Measurements from ENCODE around the gene SH3GL3. TPM values are rescaled to one million over a fixed set of nuclear protein-coding genes. Genes with fewer than 3 reads are reported as not detected.

SH3GL3 gene
- total RNA-seq, 1 donor from 2014 or later: 0.92 TPM

GRCh38 chr15:83556754-83557153, 109.6 kb downstream of the SH3GL3 start:
- no peak for DNase-seq (ENCODE audit: low read depth)
- H3K4me3 ChIP-seq (ENCODE audit: low read depth, low read length): no peak overlapping the region

GRCh38 chr15:83558146-83558545, 111.0 kb downstream of the SH3GL3 start:
- no peak overlapping the region for H3K4me3 ChIP-seq (ENCODE audit: low read depth, low read length)
- TF ChIP-seq, protein P1, sequence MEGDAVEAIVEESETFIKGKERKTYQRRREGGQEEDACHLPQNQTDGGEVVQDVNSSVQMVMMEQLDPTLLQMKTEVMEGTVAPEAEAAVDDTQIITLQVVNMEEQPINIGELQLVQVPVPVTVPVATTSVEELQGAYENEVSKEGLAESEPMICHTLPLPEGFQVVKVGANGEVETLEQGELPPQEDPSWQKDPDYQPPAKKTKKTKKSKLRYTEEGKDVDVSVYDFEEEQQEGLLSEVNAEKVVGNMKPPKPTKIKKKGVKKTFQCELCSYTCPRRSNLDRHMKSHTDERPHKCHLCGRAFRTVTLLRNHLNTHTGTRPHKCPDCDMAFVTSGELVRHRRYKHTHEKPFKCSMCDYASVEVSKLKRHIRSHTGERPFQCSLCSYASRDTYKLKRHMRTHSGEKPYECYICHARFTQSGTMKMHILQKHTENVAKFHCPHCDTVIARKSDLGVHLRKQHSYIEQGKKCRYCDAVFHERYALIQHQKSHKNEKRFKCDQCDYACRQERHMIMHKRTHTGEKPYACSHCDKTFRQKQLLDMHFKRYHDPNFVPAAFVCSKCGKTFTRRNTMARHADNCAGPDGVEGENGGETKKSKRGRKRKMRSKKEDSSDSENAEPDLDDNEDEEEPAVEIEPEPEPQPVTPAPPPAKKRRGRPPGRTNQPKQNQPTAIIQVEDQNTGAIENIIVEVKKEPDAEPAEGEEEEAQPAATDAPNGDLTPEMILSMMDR (conservative IDR thresholded peaks at IDR 0.05; ENCODE audit: low read depth, low read length): no peak
- DNase-seq (ENCODE audit: low read depth): no peak

More at GRCh38 chr15:83556754-83557153, 109.6 kb downstream of the SH3GL3 start:
- TF ChIP-seq, protein P1 (conservative IDR thresholded peaks at IDR 0.05; ENCODE audit: low read depth, low read length): no peak

DNA sequence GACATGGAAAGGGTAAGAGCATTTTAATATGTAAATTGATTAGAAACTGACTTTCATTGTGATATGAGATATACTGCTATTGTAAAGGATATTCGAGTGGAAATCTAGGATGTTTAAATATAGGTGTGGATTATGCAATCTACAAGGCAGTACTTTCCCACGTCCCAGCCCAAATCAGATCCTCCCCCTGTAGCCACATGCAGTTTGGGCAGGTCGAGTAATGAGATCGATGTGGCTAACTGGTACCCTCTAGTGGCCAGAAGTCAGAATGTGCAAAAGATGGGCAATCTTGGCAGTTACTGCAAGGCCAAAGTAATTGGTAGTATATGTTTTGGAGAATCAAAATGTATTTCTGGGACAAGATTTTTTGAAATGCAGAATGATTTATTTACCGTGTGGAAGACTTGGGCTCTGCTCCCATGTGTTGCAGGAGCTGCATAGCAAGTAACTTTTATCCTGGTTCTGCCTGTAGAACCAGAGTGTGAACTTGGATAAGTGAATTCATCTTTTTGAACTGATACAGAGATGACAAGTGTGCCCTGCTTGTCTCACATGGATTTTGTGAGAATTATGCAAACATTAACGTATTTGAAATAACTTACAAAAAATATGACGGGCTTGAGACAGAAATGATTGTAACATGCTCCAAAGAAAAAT, 112.3 kb downstream of the SH3GL3 start:
- H3K4me3 ChIP-seq (ENCODE audit: low read depth, low read length): no peak overlapping the region
- TF ChIP-seq, protein P1 (conservative IDR thresholded peaks at IDR 0.05; ENCODE audit: low read depth, low read length): peak; percentile 94
- no peak for DNase-seq (ENCODE audit: low read depth)

- TF ChIP-seq, protein P1 (conservative IDR thresholded peaks at IDR 0.05; ENCODE audit: low read depth, low read length): no peak
- no peak for DNase-seq (ENCODE audit: low read depth)
- no peak overlapping the region for H3K4me3 ChIP-seq (ENCODE audit: low read depth, low read length)
Measured at GRCh38 chr15:83561661-83562060, 114.5 kb downstream of the SH3GL3 start.

- TF ChIP-seq, protein P1 (conservative IDR thresholded peaks at IDR 0.05; ENCODE audit: low read depth, low read length): no peak
- H3K4me3 ChIP-seq (ENCODE audit: low read depth, low read length): no peak overlapping the region
- DNase-seq (ENCODE audit: low read depth): no peak
Measured at GRCh38 chr15:83565138-83565537, 118.0 kb downstream of the SH3GL3 start.

DNA sequence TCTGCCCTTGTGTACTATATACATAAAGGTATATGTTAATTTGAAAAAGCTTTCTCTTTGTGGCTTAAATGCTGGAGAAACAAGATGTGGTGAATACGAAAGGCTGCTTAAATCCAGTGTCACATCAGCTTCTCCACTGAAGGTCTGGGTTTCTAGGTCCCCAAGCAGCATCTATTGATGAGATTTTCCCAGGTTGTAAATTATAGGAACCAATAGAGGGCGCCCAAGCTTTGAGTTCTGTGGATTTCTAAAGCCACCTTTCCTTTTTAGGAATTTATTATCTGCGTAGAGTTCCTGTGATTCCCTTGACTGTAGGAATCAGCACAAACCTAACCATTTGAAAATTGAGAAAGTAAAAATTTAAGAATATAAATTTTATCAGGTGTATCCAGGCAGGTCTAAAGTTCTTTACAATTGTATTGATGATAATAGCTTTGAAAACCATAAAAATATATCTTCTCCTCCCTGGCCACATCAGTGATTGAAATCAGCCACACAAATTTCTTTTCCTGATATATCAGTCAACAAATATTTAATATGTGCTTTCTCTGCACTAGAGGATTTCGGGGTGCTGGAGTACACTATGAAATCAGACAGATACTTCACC, 118.5 kb downstream of the SH3GL3 start:
- TF ChIP-seq, protein P1 (conservative IDR thresholded peaks at IDR 0.05; ENCODE audit: low read depth, low read length): peak; percentile 83
- no peak overlapping the region for H3K4me3 ChIP-seq (ENCODE audit: low read depth, low read length)
- no peak for DNase-seq (ENCODE audit: low read depth)

DNA sequence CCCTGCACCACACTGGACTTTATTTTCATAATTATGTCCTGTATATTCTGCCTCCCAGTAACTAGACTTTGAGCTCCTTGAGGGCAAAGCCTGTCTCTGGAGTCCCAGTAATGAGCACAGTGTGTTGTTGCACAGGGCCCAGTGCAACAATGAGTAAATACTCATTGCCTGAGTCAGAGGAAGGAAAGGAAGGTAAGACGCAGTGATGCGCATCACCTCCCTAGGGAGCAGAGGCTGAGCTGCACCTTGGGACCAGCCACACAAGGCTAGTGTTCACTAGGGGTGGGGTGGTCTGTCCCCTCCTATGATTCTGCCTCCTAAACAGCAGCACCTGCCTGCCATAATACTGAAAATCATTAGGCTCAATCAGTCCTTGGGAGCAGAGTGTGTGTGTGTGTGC, 120.2 kb downstream of the SH3GL3 start:
- no peak for DNase-seq (ENCODE audit: low read depth)
- TF ChIP-seq, protein P1 (conservative IDR thresholded peaks at IDR 0.05; ENCODE audit: low read depth, low read length): no peak
- no peak overlapping the region for H3K4me3 ChIP-seq (ENCODE audit: low read depth, low read length)
